Activated naive CD4-positive, alpha-beta T cell treated with anti-CD3 and anti-CD28 coated beads, Interleukin-2, amount 10 ng/mL, durations not matched to agents 7 days and 5 days (primary cell): Measurements from ENCODE around the gene PCSK1.

Experiments
- CTCF ChIA-PET: fragments of 350-600 bp; sonication (Branson Sonifier 250); formaldehyde crosslinking; loops from one replicate; lab custom pipeline; 2021; ENCODE audit warnings: antibody characterized with exemption; lab: Charles Lee
- DNase-seq: peaks from one replicate; pipeline ENCODE4 v3.0.0-alpha.2; 2020
- H3K27ac Mint-ChIP-seq: one replicate; pipeline ENCODE4 v1.8.0; 2021; ENCODE audit warnings: mild to moderate bottlenecking, moderate library complexity, mixed read lengths
- H3K27me3 Mint-ChIP-seq: one replicate; pipeline ENCODE4 v1.8.0; 2021; ENCODE audit warnings: mild to moderate bottlenecking, mixed read lengths
- H3K36me3 Mint-ChIP-seq: one replicate; pipeline ENCODE4 v1.8.0; 2021; ENCODE audit warnings: mixed read lengths
- H3K4me1 Mint-ChIP-seq: one replicate; pipeline ENCODE4 v1.8.0; 2021; ENCODE audit warnings: mixed read lengths
- H3K4me3 Mint-ChIP-seq: one replicate; pipeline ENCODE4 v1.8.0; 2021; ENCODE audit warnings: mild to moderate bottlenecking, moderate library complexity, mixed read lengths
- H3K9me3 Mint-ChIP-seq: one replicate; pipeline ENCODE4 v1.8.0; 2021; ENCODE audit warnings: mixed read lengths

Gene PCSK1

GRCh38 chr5:96433066-96433447 lies at the start of gene PCSK1:
PCSK1 (minus strand) TSS chr5:96433248; CDS start chr5:96433042, 206 bp downstream.
- H3K27me3 Mint-ChIP-seq: peaks cover 43% of the 10 kb centered on the region
- CTCF ChIA-PET: no interaction called here
- no peaks in the 10 kb centered on the region for H3K9me3 Mint-ChIP-seq
- DNase-seq: no peak
- H3K4me3 Mint-ChIP-seq: no peak within 1 kb of the TSS
- no peak within 1 kb of the TSS for H3K27ac Mint-ChIP-seq
- H3K36me3 Mint-ChIP-seq: no peaks in the 10 kb centered on the region
- H3K4me1 Mint-ChIP-seq: no peaks in the 10 kb centered on the region

GRCh38 chr5:96481867-96482266 lies 48.8 kb upstream of the PCSK1 start:
- H3K36me3 Mint-ChIP-seq: no peaks in the 10 kb centered on the region
- no peaks in the 10 kb centered on the region for H3K9me3 Mint-ChIP-seq
- H3K27ac Mint-ChIP-seq: no peak overlapping the region
- no peak overlapping the region for H3K4me3 Mint-ChIP-seq
- H3K4me1 Mint-ChIP-seq: no peaks in the 10 kb centered on the region
- CTCF ChIA-PET: no interaction called here
- H3K27me3 Mint-ChIP-seq: no peaks in the 10 kb centered on the region
- no peak for DNase-seq

GRCh38 chr5:96481009-96481786 lies 48.1 kb upstream of the PCSK1 start:
- no peak overlapping the region for H3K27ac Mint-ChIP-seq
- H3K27me3 Mint-ChIP-seq: no peaks in the 10 kb centered on the region
- H3K36me3 Mint-ChIP-seq: no peaks in the 10 kb centered on the region
- CTCF ChIA-PET: no interaction called here
- H3K4me3 Mint-ChIP-seq: no peak overlapping the region
- no peaks in the 10 kb centered on the region for H3K4me1 Mint-ChIP-seq
- DNase-seq: no peak
- no peaks in the 10 kb centered on the region for H3K9me3 Mint-ChIP-seq

- no peaks in the 10 kb centered on the region for H3K4me1 Mint-ChIP-seq
- no peaks in the 10 kb centered on the region for H3K27me3 Mint-ChIP-seq
- CTCF ChIA-PET: no interaction called here
- DNase-seq: no peak
- H3K36me3 Mint-ChIP-seq: no peaks in the 10 kb centered on the region
- H3K9me3 Mint-ChIP-seq: no peaks in the 10 kb centered on the region
- H3K27ac Mint-ChIP-seq: no peak overlapping the region
- no peak overlapping the region for H3K4me3 Mint-ChIP-seq
These were observed 45.9 kb upstream of the PCSK1 start for GRCh38 chr5:96478983-96479382.

- no peaks in the 10 kb centered on the region for H3K4me1 Mint-ChIP-seq
- no peaks in the 10 kb centered on the region for H3K36me3 Mint-ChIP-seq
- DNase-seq: no peak
- H3K4me3 Mint-ChIP-seq: no peak overlapping the region
- H3K9me3 Mint-ChIP-seq: no peaks in the 10 kb centered on the region
- CTCF ChIA-PET: interaction anchor here (0.7 kb wide), 1 partner anchor 8 kb away, joined by 4 read pairs; no protein-coding TSS in a partner anchor
- H3K27ac Mint-ChIP-seq: no peak overlapping the region
- H3K27me3 Mint-ChIP-seq: no peaks in the 10 kb centered on the region
These were observed 43.6 kb upstream of the PCSK1 start for GRCh38 chr5:96476654-96477053.

GRCh38 chr5:96474073-96474472 lies 41.0 kb upstream of the PCSK1 start:
- CTCF ChIA-PET: no interaction called here
- no peak overlapping the region for H3K27ac Mint-ChIP-seq
- DNase-seq: no peak

GRCh38 chr5:96473155-96473554 lies 40.1 kb upstream of the PCSK1 start:
- CTCF ChIA-PET: no interaction called here
- no peaks in the 10 kb centered on the region for H3K9me3 Mint-ChIP-seq

More at GRCh38 chr5:96474073-96474472, 41.0 kb upstream of the PCSK1 start:
- H3K4me3 Mint-ChIP-seq: no peak overlapping the region
- H3K27me3 Mint-ChIP-seq: no peaks in the 10 kb centered on the region
- H3K4me1 Mint-ChIP-seq: no peaks in the 10 kb centered on the region
- H3K9me3 Mint-ChIP-seq: no peaks in the 10 kb centered on the region
- no peaks in the 10 kb centered on the region for H3K36me3 Mint-ChIP-seq

GRCh38 chr5:96470785-96471184 lies 37.7 kb upstream of the PCSK1 start:
- H3K27me3 Mint-ChIP-seq: no peaks in the 10 kb centered on the region
- no peaks in the 10 kb centered on the region for H3K9me3 Mint-ChIP-seq
- no peaks in the 10 kb centered on the region for H3K36me3 Mint-ChIP-seq
- no peaks in the 10 kb centered on the region for H3K4me1 Mint-ChIP-seq
- CTCF ChIA-PET: interaction anchor here (1.1 to 1.2 kb wide), 2 partner anchors 34 to 126 kb away, joined by 4 read pairs; no protein-coding TSS in a partner anchor
- H3K4me3 Mint-ChIP-seq: no peak overlapping the region
- no peak overlapping the region for H3K27ac Mint-ChIP-seq
- DNase-seq: no peak

More at GRCh38 chr5:96473155-96473554, 40.1 kb upstream of the PCSK1 start:
- Mint-ChIP-seq H3K27me3 (no peaks in the 10 kb centered on the region), H3K4me3 (no peak overlapping the region), H3K4me1 (no peaks in the 10 kb centered on the region), H3K27ac (no peak overlapping the region), H3K36me3 (no peaks in the 10 kb centered on the region)
- no peak for DNase-seq

- Mint-ChIP-seq H3K4me3 (no peak overlapping the region), H3K9me3 (no peaks in the 10 kb centered on the region), H3K27ac (no peak overlapping the region), H3K36me3 (no peaks in the 10 kb centered on the region), H3K27me3 (no peaks in the 10 kb centered on the region), H3K4me1 (no peaks in the 10 kb centered on the region)
- DNase-seq: no peak
- CTCF ChIA-PET: no interaction called here
These were observed 35.9 kb upstream of the PCSK1 start for GRCh38 chr5:96468956-96469355.

- no peaks in the 10 kb centered on the region for H3K4me1 Mint-ChIP-seq
- no peaks in the 10 kb centered on the region for H3K36me3 Mint-ChIP-seq
- CTCF ChIA-PET: no interaction called here
- H3K27me3 Mint-ChIP-seq: no peaks in the 10 kb centered on the region
- no peak for DNase-seq
- no peak overlapping the region for H3K4me3 Mint-ChIP-seq
- no peaks in the 10 kb centered on the region for H3K9me3 Mint-ChIP-seq
- no peak overlapping the region for H3K27ac Mint-ChIP-seq
These were observed 30.0 kb upstream of the PCSK1 start for GRCh38 chr5:96463091-96463490.

GRCh38 chr5:96459313-96460121 lies 26.5 kb upstream of the PCSK1 start:
- CTCF ChIA-PET: no interaction called here
- H3K4me3 Mint-ChIP-seq: no peak overlapping the region
- H3K27ac Mint-ChIP-seq: no peak overlapping the region
- H3K9me3 Mint-ChIP-seq: no peaks in the 10 kb centered on the region
- H3K27me3 Mint-ChIP-seq: no peaks in the 10 kb centered on the region
- no peaks in the 10 kb centered on the region for H3K36me3 Mint-ChIP-seq
- H3K4me1 Mint-ChIP-seq: no peaks in the 10 kb centered on the region
- DNase-seq: no peak

- Mint-ChIP-seq H3K4me1 (no peaks in the 10 kb centered on the region), H3K4me3 (no peak overlapping the region), H3K27me3 (no peaks in the 10 kb centered on the region), H3K9me3 (no peaks in the 10 kb centered on the region), H3K36me3 (no peaks in the 10 kb centered on the region), H3K27ac (no peak overlapping the region)
- CTCF ChIA-PET: no interaction called here
- no peak for DNase-seq
These were observed 25.1 kb upstream of the PCSK1 start for GRCh38 chr5:96458176-96458575.

GRCh38 chr5:96455789-96456188 lies 22.7 kb upstream of the PCSK1 start:
- Mint-ChIP-seq H3K27ac (no peak overlapping the region), H3K36me3 (no peaks in the 10 kb centered on the region), H3K4me1 (no peaks in the 10 kb centered on the region), H3K9me3 (no peaks in the 10 kb centered on the region), H3K4me3 (no peak overlapping the region), H3K27me3 (no peaks in the 10 kb centered on the region)
- CTCF ChIA-PET: no interaction called here
- DNase-seq: no peak

GRCh38 chr5:96453394-96453793 lies 20.3 kb upstream of the PCSK1 start:
- Mint-ChIP-seq H3K9me3 (no peaks in the 10 kb centered on the region), H3K4me1 (no peaks in the 10 kb centered on the region), H3K4me3 (no peak overlapping the region), H3K27me3 (no peaks in the 10 kb centered on the region), H3K27ac (no peak overlapping the region), H3K36me3 (no peaks in the 10 kb centered on the region)
- CTCF ChIA-PET: interaction anchor here (0.8 kb wide), 1 partner anchor 141 kb away, joined by 3 read pairs; no protein-coding TSS in a partner anchor
- DNase-seq: no peak
